Progenitor cell of endocrine pancreas (in vitro differentiated cells): ENCODE results near the gene AP4E1. TPM values are rescaled to one million over a fixed set of nuclear protein-coding genes. Genes with fewer than 3 reads are reported as not detected.

ENCODE experiments used
- DNase-seq: peaks from one replicate; pipeline ENCODE4 v3.0.0; 2021; ENCODE audit warnings: low spot score; ENCODE audit not compliant: unreplicated experiment
- H3K27ac Mint-ChIP-seq: 2 replicates; pipeline ENCODE4 v1.8.0; 2021; ENCODE audit warnings: mild to moderate bottlenecking, moderate library complexity, mixed read lengths
- H3K27me3 Mint-ChIP-seq: 2 replicates; pipeline ENCODE4 v1.8.0; 2021; ENCODE audit warnings: mixed read lengths
- H3K36me3 Mint-ChIP-seq: 2 replicates; pipeline ENCODE4 v1.8.0; 2022; ENCODE audit warnings: mixed read lengths; ENCODE audit not compliant: insufficient read depth
- H3K4me1 Mint-ChIP-seq: 2 replicates; pipeline ENCODE4 v1.8.0; 2021; ENCODE audit warnings: low read depth, mixed read lengths
- H3K4me3 Mint-ChIP-seq: 2 replicates; pipeline ENCODE4 v1.8.0; 2021; ENCODE audit warnings: low read depth, mild to moderate bottlenecking, moderate library complexity, mixed read lengths
- H3K9me3 Mint-ChIP-seq: 2 replicates; pipeline ENCODE4 v1.8.0; 2021; ENCODE audit warnings: low read depth, mixed read lengths
- CTCF ChIP-seq: fragments of 200-600 bp; sonication (generic); IDR thresholded peaks from one replicate; pipeline ENCODE4 v1.5.0; 2021; ENCODE audit warnings: antibody characterized with exemption, mild to moderate bottlenecking; ENCODE audit not compliant: unreplicated experiment
- total RNA-seq: library from RNA; stranded (reverse); gene quantifications from 2 replicates; pipeline ENCODE4 v1.2.1, GENCODE V29; 2021

Gene AP4E1
- total RNA-seq, 1 donor from 2014 or later: 10.5 TPM

GRCh38 chr15:51044037-51044727 lies 135.7 kb downstream of the AP4E1 start:
- TF ChIP-seq CTCF: no peak
- no peaks in the 10 kb centered on the region for H3K36me3 Mint-ChIP-seq
- H3K4me1 Mint-ChIP-seq: peaks cover 6% of the 10 kb centered on the region
- H3K4me3 Mint-ChIP-seq: no peak overlapping the region
- H3K27ac Mint-ChIP-seq: no peak overlapping the region
- no peak for DNase-seq
- no peaks in the 10 kb centered on the region for H3K27me3 Mint-ChIP-seq
- no peaks in the 10 kb centered on the region for H3K9me3 Mint-ChIP-seq

- no peak overlapping the region for H3K4me3 Mint-ChIP-seq
- no peak for DNase-seq
- no peaks in the 10 kb centered on the region for H3K9me3 Mint-ChIP-seq
- H3K36me3 Mint-ChIP-seq: no peaks in the 10 kb centered on the region
- H3K27me3 Mint-ChIP-seq: no peaks in the 10 kb centered on the region
- peaks cover 6% of the 10 kb centered on the region for H3K4me1 Mint-ChIP-seq
- H3K27ac Mint-ChIP-seq: no peak overlapping the region
- no peak for TF ChIP-seq CTCF
These were observed 137.5 kb downstream of the AP4E1 start for GRCh38 chr15:51046016-51046415.

- no peaks in the 10 kb centered on the region for H3K27me3 Mint-ChIP-seq
These were observed 138.4 kb downstream of the AP4E1 start for GRCh38 chr15:51046799-51047449.

GRCh38 chr15:51048308-51048707 lies 139.8 kb downstream of the AP4E1 start:
- Mint-ChIP-seq H3K4me1 (peaks cover 6% of the 10 kb centered on the region), H3K9me3 (no peaks in the 10 kb centered on the region), H3K4me3 (no peak overlapping the region), H3K36me3 (no peaks in the 10 kb centered on the region), H3K27ac (no peak overlapping the region), H3K27me3 (no peaks in the 10 kb centered on the region)
- TF ChIP-seq CTCF: no peak
- no peak for DNase-seq

More at GRCh38 chr15:51046799-51047449, 138.4 kb downstream of the AP4E1 start:
- no peak overlapping the region for H3K27ac Mint-ChIP-seq
- no peak for DNase-seq
- H3K4me1 Mint-ChIP-seq: peaks cover 6% of the 10 kb centered on the region
- H3K36me3 Mint-ChIP-seq: no peaks in the 10 kb centered on the region
- H3K9me3 Mint-ChIP-seq: no peaks in the 10 kb centered on the region
- no peak overlapping the region for H3K4me3 Mint-ChIP-seq
- no peak for TF ChIP-seq CTCF

GRCh38 chr15:51049081-51049480 lies 140.6 kb downstream of the AP4E1 start:
- Mint-ChIP-seq H3K4me3 (no peak overlapping the region), H3K9me3 (no peaks in the 10 kb centered on the region), H3K27me3 (no peaks in the 10 kb centered on the region)

More at GRCh38 chr15:51049081-51049480, 140.6 kb downstream of the AP4E1 start:
- H3K27ac Mint-ChIP-seq: no peak overlapping the region
- H3K4me1 Mint-ChIP-seq: peaks cover 6% of the 10 kb centered on the region
- no peaks in the 10 kb centered on the region for H3K36me3 Mint-ChIP-seq
- no peak for TF ChIP-seq CTCF
- DNase-seq: no peak
